ENCODE measurements around the gene ATG9B. TPM values are rescaled to one million over a fixed set of nuclear protein-coding genes. Genes with fewer than 3 reads are reported as not detected.

The ATG9B gene
- total and polyA plus RNA-seq, 2 of the 13 experiments (the other 11 are each of a cell fraction or from before 2014, with no cell fraction given), result 0.24 TPM; not detected in 1

DNA sequence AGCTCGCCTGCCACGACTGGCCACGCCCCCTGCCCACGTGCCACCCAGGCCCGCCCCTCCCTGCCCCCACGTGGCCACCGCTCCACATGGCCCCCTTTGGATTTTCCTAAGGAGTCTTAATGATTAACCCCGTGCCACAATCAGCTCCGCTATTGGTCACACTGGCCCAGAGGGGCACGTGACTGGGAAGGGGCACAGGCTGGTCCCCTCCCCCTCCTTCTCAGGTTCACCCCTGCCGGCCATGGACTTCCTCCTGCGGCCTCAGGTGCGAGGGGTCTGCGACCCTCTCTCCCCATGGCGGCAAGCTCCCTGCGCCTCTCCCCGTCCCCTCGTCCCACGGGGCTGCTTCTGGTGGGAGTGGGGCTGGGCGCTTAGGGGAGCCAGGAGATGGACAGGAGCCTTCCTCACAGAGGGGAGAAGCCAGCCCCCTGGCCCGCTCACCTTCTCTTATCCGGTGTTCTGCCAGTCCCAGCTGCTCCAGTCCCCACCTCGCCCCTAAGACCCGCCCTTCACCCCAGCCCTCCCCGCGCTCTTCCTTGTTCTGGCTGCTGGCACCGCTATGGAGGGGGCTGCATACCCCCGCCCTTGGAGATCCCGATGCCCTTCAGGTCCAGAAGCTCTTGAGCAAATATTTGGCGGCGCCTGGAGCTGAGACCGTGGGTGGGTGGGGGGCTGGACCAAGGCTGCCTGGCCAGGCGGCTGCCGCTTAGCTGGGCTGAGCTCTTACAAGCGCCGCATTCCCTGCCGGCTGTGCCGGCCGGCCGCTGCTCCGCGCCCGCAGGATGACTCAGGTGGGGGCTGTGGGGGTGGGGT, 38.3 kb upstream of the ATG9B start (continued):
- TF ChIP-seq, protein P1, sequence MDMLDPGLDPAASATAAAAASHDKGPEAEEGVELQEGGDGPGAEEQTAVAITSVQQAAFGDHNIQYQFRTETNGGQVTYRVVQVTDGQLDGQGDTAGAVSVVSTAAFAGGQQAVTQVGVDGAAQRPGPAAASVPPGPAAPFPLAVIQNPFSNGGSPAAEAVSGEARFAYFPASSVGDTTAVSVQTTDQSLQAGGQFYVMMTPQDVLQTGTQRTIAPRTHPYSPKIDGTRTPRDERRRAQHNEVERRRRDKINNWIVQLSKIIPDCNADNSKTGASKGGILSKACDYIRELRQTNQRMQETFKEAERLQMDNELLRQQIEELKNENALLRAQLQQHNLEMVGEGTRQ (IDR thresholded peaks at IDR 0.05; ENCODE audit: low read depth, low read length), result peak; percentile 98
- TF ChIP-seq, protein P1 (CRISPR knock-in tag; IDR thresholded peaks at IDR 0.05; ENCODE audit: borderline replicate concordance), result peak; percentile 98; the same call in 1 of the 2 replicates
- TF ChIP-seq, protein P2, sequence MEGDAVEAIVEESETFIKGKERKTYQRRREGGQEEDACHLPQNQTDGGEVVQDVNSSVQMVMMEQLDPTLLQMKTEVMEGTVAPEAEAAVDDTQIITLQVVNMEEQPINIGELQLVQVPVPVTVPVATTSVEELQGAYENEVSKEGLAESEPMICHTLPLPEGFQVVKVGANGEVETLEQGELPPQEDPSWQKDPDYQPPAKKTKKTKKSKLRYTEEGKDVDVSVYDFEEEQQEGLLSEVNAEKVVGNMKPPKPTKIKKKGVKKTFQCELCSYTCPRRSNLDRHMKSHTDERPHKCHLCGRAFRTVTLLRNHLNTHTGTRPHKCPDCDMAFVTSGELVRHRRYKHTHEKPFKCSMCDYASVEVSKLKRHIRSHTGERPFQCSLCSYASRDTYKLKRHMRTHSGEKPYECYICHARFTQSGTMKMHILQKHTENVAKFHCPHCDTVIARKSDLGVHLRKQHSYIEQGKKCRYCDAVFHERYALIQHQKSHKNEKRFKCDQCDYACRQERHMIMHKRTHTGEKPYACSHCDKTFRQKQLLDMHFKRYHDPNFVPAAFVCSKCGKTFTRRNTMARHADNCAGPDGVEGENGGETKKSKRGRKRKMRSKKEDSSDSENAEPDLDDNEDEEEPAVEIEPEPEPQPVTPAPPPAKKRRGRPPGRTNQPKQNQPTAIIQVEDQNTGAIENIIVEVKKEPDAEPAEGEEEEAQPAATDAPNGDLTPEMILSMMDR (CRISPR knock-in tag; IDR thresholded peaks at IDR 0.05), result 0 out of 2 replicates have a peak, but pooled peaks have one; percentile 3
- TF ChIP-seq NAIF1 (CRISPR knock-in tag; IDR thresholded peaks at IDR 0.05; ENCODE audit: borderline replicate concordance) (no peak), GPN1 (CRISPR knock-in tag; IDR thresholded peaks at IDR 0.05; ENCODE audit: borderline replicate concordance) (no peak), ZC3H13 (CRISPR knock-in tag; IDR thresholded peaks at IDR 0.05) (no peak), SYNCRIP (IDR thresholded peaks at IDR 0.05; ENCODE audit: insufficient read depth, low read depth, low read length) (no peak), SP4 (CRISPR knock-in tag; IDR thresholded peaks at IDR 0.05) (no peak), RBFOX2 (IDR thresholded peaks at IDR 0.05; ENCODE audit: low read depth, low read length) (peak; percentile 79), ZNF709 (CRISPR knock-in tag; IDR thresholded peaks at IDR 0.05) (peak; percentile 78; the same call in 1 of the 2 replicates), ZNF382 (CRISPR knock-in tag; IDR thresholded peaks at IDR 0.05; ENCODE audit: borderline replicate concordance) (no peak), SOX13 (IDR thresholded peaks at IDR 0.05) (no peak), SOX13 (CRISPR knock-in tag; conservative IDR thresholded peaks at IDR 0.05 in 1 of 2, IDR thresholded peaks at IDR 0.05 in 1 of 2) (no peak; a peak in 1 of 4 replicates), HES4 (CRISPR knock-in tag; IDR thresholded peaks at IDR 0.05; ENCODE audit: borderline replicate concordance) (peak; percentile 76), ZNF703 (CRISPR knock-in tag; IDR thresholded peaks at IDR 0.05; ENCODE audit: borderline replicate concordance) (no peak), ZNF343 (CRISPR knock-in tag; IDR thresholded peaks at IDR 0.05) (no peak), PHF20 (CRISPR knock-in tag; IDR thresholded peaks at IDR 0.05) (no peak), ZNF839 (CRISPR knock-in tag; IDR thresholded peaks at IDR 0.05; ENCODE audit: borderline replicate concordance) (no peak), ZNF749 (CRISPR knock-in tag; IDR thresholded peaks at IDR 0.05; ENCODE audit: borderline replicate concordance) (no peak), RAD21 (CRISPR knock-in tag; IDR thresholded peaks at IDR 0.05) (peak; percentile 35), YEATS4 (CRISPR knock-in tag; IDR thresholded peaks at IDR 0.05; ENCODE audit: borderline replicate concordance) (peak; percentile 74; the same call in 1 of the 2 replicates), ELF3 (CRISPR knock-in tag; IDR thresholded peaks at IDR 0.05) (peak; percentile 75), CENPT (CRISPR knock-in tag; IDR thresholded peaks at IDR 0.05; ENCODE audit: low read depth) (no peak), ARNT (IDR thresholded peaks at IDR 0.05) (no peak)
- TF ChIP-seq, protein P3, sequence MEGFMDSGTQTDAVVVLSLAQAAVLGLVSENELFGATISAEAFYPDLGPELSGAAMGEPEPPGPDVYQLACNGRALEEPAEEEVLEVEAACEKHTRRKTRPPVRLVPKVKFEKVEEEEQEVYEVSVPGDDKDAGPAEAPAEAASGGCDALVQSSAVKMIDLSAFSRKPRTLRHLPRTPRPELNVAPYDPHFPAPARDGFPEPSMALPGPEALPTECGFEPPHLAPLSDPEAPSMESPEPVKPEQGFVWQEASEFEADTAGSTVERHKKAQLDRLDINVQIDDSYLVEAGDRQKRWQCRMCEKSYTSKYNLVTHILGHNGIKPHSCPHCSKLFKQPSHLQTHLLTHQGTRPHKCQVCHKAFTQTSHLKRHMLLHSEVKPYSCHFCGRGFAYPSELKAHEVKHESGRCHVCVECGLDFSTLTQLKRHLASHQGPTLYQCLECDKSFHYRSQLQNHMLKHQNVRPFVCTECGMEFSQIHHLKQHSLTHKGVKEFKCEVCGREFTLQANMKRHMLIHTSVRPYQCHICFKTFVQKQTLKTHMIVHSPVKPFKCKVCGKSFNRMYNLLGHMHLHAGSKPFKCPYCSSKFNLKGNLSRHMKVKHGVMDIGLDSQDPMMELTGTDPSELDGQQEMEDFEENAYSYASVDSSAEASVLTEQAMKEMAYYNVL (CRISPR knock-in tag; IDR thresholded peaks at IDR 0.05; ENCODE audit: borderline replicate concordance), result peak; percentile 66
